Ramos (cell line): ENCODE measurements around the gene SLC24A1.

Experiments
- in situ Hi-C: fragments of 300-500 bp; cut with MboI; formaldehyde crosslinking; loops from one replicate; pipeline ENCODE4 v1.14.3; 2022; ENCODE audit warnings: low sequenced_read_pairs; ENCODE audit not compliant: unreplicated experiment

SLC24A1 gene

GRCh38 chr15:65621638-65622037 is at the start of gene SLC24A1:
SLC24A1 (plus strand) TSS chr15:65621938; CDS start chr15:65624081, 2,143 bp downstream.
- in situ Hi-C loops, result no loop called here

- in situ Hi-C loops, result no loop called here
These were observed 49.8 kb upstream of the SLC24A1 start for GRCh38 chr15:65571971-65572370.

GRCh38 chr15:65576664-65577063 is 45.1 kb upstream of the SLC24A1 start:
- in situ Hi-C loops, result no loop called here

- in situ Hi-C loops, result no loop called here
These were observed 44.4 kb upstream of the SLC24A1 start for GRCh38 chr15:65577129-65577996.

GRCh38 chr15:65578904-65579728 is 42.6 kb upstream of the SLC24A1 start:
- in situ Hi-C loops, result no loop called here

- in situ Hi-C loops, result no loop called here
These were observed 42.0 kb upstream of the SLC24A1 start for GRCh38 chr15:65579762-65580161.

- in situ Hi-C loops, result no loop called here
These were observed 41.5 kb upstream of the SLC24A1 start for GRCh38 chr15:65580287-65580686.

GRCh38 chr15:65583701-65584100 is 38.0 kb upstream of the SLC24A1 start:
- in situ Hi-C loops, result no loop called here

GRCh38 chr15:65584241-65584640 is 37.5 kb upstream of the SLC24A1 start:
- in situ Hi-C loops, result no loop called here

- in situ Hi-C loops, result no loop called here
These were observed 34.6 kb upstream of the SLC24A1 start for GRCh38 chr15:65587094-65587493.

GRCh38 chr15:65595960-65596359 is 25.8 kb upstream of the SLC24A1 start:
- in situ Hi-C loops, result no loop called here

GRCh38 chr15:65598468-65598867 is 23.3 kb upstream of the SLC24A1 start:
- in situ Hi-C loops, result no loop called here

GRCh38 chr15:65599677-65600076 is 22.1 kb upstream of the SLC24A1 start:
- in situ Hi-C loops, result no loop called here

GRCh38 chr15:65603134-65603533 is 18.6 kb upstream of the SLC24A1 start:
- in situ Hi-C loops, result no loop called here

- in situ Hi-C loops, result no loop called here
These were observed 18.2 kb upstream of the SLC24A1 start for GRCh38 chr15:65603559-65603958.

- in situ Hi-C loops, result no loop called here
These were observed 10.6 kb upstream of the SLC24A1 start, which contains the start of gene INTS14 for GRCh38 chr15:65610871-65611718. INTS14 (minus strand) TSS chr15:65611131; CDS start chr15:65607380, 3,751 bp downstream.

- in situ Hi-C loops, result no loop called here
These were observed 9.7 kb upstream of the SLC24A1 start for GRCh38 chr15:65611888-65612615.

GRCh38 chr15:65612616-65612946 is 9.2 kb upstream of the SLC24A1 start:
- in situ Hi-C loops, result no loop called here

GRCh38 chr15:65612949-65613744 is 8.6 kb upstream of the SLC24A1 start:
- in situ Hi-C loops, result no loop called here
